Left ventricle myocardium superior (tissue), 1 donor: ENCODE results near the gene ZNF814. TPM values are rescaled to one million over a fixed set of nuclear protein-coding genes. Genes with fewer than 3 reads are reported as not detected.
"Not testable (repeated sequence)": the region's sequence is repeated elsewhere in the genome, so short reads cannot be mapped to it uniquely, and the experiment has no call there.

ENCODE experiments used
- ATAC-seq: fragments of 200-7000 bp; cut with Tn5 transposase; one replicate; pipeline ENCODE4 v1.9.1; 2020; ENCODE audit warnings: mild to moderate bottlenecking, moderate library complexity
- DNase-seq: peaks from one replicate; pipeline ENCODE4 v3.0.0-alpha.2; 2020
- intact Hi-C: fragments of 100-400 bp; cut with micrococcal nuclease; formaldehyde crosslinking; loops from one replicate; pipeline ENCODE4 v1.11.0; 2022
- total RNA-seq: library from RNA; stranded (reverse); fragmentation: NEBNext Ultra II Directional; extraction: Animal tissue kit (Norgen Biotek cat#: 25700); gene quantifications from one replicate; pipeline ENCODE4 v1.2.1, GENCODE V29; 2021
- donor health status: DM: no; HTN: yes; CAD: no; lungs with severe emphysema.

ZNF814 gene
- total RNA-seq, 1 donor from 2014 or later = 14.1 TPM

- ATAC-seq, intact Hi-C loops: not testable (repeated sequence)
These were observed 67.7 kb downstream of the ZNF814 start for GRCh38 chr19:57821095-57821494.

GRCh38 chr19:57820599-57820998 lies 68.2 kb downstream of the ZNF814 start:
- no peak for ATAC-seq
- DNase-seq = no peak

More at GRCh38 chr19:57821095-57821494, 67.7 kb downstream of the ZNF814 start:
- DNase-seq = not testable (repeated sequence)

DNA sequence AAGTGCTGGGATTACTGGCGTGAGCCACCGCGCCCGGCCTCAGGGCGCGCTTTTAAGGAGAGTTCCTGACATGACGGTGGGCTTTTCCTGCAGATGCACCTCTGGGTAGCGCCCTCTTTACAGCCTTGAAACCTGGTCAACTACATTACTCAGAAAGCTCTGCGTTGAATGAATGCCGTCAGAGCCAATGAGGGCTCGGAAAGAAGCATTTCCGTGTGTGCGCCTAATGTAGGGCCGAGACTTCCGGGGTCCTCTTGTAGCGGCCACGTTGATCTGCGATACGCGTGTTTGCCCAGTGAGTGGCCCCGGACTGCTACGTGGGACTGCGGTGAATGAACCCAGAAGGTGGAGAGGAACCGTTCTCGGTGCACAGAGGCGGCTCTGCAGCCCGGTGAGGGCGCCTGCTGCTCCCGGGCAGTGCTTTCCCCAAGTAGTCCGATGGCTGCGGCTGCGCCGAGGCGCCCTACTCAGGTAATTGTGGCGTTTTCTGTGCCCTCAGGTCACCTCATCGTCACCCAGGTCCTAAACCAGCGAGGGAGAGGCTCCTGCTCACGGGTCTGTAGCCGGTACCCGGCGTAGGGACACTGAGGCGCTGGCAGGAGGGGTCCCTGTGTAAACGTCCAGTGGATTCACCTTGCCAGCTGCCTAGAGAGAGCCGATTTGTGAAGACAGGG lies 69.2 kb downstream of the ZNF814 start:
- intact Hi-C loops = no loop called here
- DNase-seq = peak; percentile 82
- peak; percentile 85 for ATAC-seq

More at GRCh38 chr19:57820599-57820998, 68.2 kb downstream of the ZNF814 start:
- intact Hi-C loops = no loop called here

DNA sequence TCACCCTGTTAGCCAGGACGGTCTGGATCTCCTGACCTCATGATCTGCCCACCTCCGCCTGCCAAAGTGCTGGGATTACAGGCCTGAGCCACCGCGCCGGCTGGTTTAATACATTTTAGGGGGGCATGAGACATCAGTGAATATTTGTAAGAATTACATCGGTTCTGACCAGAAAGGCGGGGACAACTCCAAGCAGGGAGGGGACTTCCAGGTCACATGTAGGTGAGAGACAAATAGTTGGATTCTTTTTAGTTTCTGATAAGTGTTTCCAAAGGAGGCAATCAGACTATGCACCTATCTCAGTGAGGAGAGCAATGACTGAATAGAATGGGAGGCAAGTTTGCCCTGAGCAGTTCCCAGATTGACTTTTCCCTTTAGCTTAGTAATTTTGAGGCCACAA lies 70.5 kb downstream of the ZNF814 start:
- ATAC-seq (no peak), DNase-seq (no peak)
- intact Hi-C loops = no loop called here

- intact Hi-C loops = no loop called here
- ATAC-seq (no peak), DNase-seq (no peak)
These were observed 70.9 kb downstream of the ZNF814 start for GRCh38 chr19:57817976-57818375.

DNA sequence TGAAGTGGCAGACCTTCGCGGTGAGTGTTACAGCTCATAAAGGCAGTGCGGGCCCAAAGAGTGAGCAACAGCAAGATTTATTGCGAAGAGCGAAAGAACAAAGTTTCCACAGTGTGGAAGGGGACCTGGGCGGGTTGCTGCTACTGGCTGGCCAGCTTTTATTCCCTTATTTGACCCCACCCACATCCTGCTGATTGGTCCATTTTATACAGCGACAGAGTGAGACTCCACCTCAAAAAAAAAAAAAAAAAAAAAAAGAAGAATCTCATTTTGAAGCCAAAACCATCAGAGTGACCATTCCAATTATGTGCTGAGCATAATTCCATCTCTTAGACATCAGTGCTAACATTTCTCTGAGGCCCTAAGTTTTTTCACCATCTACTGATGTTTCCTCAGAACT lies 72.2 kb downstream of the ZNF814 start:
- no peak for ATAC-seq
- DNase-seq = no peak
- intact Hi-C loops = no loop called here

DNA sequence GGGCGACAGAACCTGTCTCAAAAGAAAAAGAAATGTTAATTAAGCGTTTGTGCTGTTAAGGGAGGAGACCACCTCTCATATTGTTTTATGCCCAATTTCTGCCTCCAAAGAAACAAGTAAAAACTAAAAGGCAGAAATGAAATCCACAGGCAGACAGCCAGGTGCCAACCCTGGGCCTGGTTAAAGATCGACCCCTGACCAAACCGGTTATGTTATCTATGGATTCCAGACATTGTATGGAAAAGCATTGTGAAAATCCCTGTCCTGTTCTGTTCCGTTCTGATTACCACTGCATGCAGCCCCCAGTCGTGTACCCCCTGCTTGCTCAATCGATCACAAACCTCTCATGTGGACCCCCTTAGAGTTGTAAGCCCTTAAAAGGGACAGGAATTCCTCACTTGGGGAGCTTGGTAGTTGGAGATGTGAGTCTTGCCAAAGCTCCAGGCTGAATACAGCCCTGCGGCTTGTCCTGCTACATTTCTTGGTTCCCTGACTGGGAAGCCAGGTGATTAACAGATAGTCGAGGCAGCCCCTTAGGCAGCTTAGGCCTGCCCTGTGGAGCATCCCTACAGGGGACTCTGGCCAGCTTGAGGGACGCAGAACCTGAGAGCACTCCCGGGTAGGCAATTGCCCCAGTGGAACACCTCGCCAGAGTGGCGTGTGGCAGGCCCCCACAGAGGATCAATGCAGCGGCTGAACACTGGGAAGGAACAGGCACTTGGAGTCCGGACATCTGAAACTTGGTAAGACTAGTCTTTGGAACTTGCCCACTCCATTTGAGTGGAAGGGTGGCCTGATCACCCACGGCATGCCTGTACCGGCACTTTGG lies 73.4 kb downstream of the ZNF814 start:
- no peak for DNase-seq
- no peak for ATAC-seq
- intact Hi-C loops = no loop called here

DNA sequence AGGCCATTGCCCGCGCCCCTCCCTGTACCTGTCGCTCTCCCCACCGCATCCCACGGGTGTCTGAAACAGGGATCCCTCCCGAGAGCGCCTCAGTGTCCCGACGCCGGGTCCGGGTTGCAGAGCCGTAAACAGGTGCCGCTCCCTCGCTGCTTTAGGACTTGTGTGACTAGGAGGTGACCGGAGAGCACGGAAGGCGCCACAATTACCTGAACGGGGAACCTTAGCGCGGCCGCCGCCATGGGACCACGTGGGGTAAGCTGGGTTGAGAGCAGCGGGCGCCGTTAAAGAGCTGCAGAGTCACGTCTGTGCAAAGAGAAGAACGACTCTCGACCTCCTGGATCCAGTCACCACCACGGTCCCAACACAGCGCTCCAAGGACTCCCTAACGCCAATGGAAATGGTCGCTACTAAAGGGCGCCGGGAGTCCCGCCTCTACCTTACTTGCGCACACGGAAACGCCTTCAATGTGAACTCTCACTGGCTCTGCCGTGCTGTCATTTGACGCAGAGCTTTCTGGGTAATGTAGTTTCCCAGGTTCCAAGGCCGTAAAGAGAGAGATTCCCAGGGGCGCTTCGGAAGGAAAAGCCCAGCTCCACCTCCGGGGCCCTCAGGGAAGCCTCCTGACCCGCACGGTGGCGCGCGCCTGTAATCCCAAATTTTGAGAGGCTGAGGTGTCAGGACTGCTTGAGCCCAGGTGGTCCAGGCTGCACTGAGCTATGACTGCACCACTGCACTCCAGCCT lies 74.2 kb downstream of the ZNF814 start, which contains the start of gene ZNF552:
Gene ZNF552, minus strand, starts transcription at position 409 of the 742 bp plus-strand sequence. Its CDS starts 170 bp downstream, at position 239.
- DNase-seq (peak; percentile 88), ATAC-seq (peak; percentile 92)
- intact Hi-C loops = no loop called here

GRCh38 chr19:57813919-57814504 lies 74.8 kb downstream of the ZNF814 start:
- intact Hi-C loops = no loop called here
- DNase-seq (no peak), ATAC-seq (peak; percentile 21)

GRCh38 chr19:57812975-57813820 lies 75.6 kb downstream of the ZNF814 start:
- intact Hi-C loops, ATAC-seq: not testable (repeated sequence)

GRCh38 chr19:57812226-57812625 lies 76.6 kb downstream of the ZNF814 start:
- no peak for DNase-seq
- intact Hi-C loops = no loop called here
- ATAC-seq = no peak

More at GRCh38 chr19:57812975-57813820, 75.6 kb downstream of the ZNF814 start:
- not testable (repeated sequence) for DNase-seq

GRCh38 chr19:57810410-57811295 lies 78.2 kb downstream of the ZNF814 start:
- intact Hi-C loops, DNase-seq, ATAC-seq: not testable (repeated sequence)

DNA sequence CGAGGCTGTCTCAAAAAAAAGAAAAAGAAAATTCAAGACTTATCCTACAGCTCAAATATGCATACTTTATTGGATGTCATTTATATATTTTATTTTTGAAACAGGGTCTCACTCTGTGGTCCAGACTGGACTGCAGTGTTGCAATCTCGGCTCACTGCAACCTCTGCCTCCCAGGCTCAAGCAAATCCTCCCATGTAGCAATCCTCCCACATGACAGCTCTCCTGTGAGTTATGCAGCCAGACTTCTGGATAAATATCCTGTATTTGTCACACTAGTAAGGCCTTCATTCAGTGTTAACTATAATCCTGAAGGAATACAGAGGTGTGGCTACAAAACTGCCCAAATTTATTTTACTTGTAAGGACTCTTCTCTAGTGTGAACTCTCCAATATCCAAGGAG lies 81.3 kb downstream of the ZNF814 start:
- ATAC-seq (no peak), DNase-seq (no peak)
- intact Hi-C loops = no loop called here

GRCh38 chr19:57803594-57804325 lies 85.1 kb downstream of the ZNF814 start:
- intact Hi-C loops = no loop called here
- ATAC-seq = peak; percentile 61
- no peak for DNase-seq

- intact Hi-C loops = no loop called here
- no peak for DNase-seq
- ATAC-seq = no peak
These were observed 85.6 kb downstream of the ZNF814 start for GRCh38 chr19:57803265-57803593.

DNA sequence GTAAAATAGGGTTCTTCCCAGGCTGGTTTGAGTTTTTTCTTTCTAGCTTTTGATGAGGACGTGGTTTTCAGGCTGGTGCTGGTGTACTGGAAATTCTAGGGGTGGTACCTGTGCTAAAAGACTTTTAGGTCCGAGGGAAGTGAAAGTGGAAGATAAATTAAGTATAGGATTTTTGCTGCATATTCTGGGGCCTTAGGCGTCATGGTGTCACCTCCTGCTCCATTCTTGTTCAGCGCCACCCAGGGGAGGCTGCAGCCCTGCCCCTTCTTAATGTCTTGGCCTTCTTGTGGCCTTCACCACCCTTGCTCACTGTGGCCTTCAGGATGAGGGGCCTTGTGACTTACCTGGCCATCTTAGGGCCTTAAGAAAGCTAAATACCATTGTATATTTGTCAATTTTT lies 86.6 kb downstream of the ZNF814 start:
- ATAC-seq = no peak
- no peak for DNase-seq

DNA sequence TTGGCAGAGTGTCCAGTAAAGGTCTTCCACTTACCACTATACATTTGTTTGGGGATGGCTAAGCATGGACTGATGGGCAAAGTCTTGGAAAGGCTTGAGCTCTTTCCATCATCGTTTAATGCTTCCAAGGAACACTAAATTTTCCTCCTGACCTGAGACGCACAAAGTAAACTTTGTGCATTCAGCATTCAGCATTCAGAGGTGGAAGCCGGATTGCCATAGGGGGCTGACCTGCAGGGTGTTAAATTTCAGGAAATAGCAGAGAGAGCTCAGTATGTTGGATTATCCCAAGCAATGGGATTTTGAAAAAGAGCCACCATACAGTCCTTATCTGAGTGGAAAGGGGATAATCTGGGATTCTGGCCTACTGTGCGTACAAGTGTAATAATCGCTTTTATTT lies 88.1 kb downstream of the ZNF814 start:
- DNase-seq (no peak), ATAC-seq (no peak)
- intact Hi-C loops = no loop called here

More for the DNA sequence above, 86.6 kb downstream of the ZNF814 start:
- intact Hi-C loops = no loop called here
